Motor neuron (in vitro differentiated cells): ENCODE measurements around the gene TMEM107. TPM values are rescaled to one million over a fixed set of nuclear protein-coding genes. Genes with fewer than 3 reads are reported as not detected.

Source experiments
- ATAC-seq, 8 experiments: fragments of 200-7000 bp; cut with Tn5 transposase; replicated peaks in 6 of 8; 2 replicates each; pipeline ENCODE4 v1.8.0; 2021; ENCODE audit warnings: mild to moderate bottlenecking in 8 of 8, moderate library complexity in 8 of 8
- H3K27ac ChIP-seq, 2 donors: fragments of 250-450 bp; sonication (Bioruptor Pico); 2 replicates each; pipeline ENCODE4 v1.9.0; 2021; ENCODE audit warnings: antibody characterized with exemption in 2 of 2, mild to moderate bottlenecking in 2 of 2, moderate library complexity in 1 of 2
- H3K4me1 ChIP-seq, 2 donors: fragments of 250-450 bp; sonication (Bioruptor Pico); replicated peaks in 1 of 2; 2 replicates each; pipeline ENCODE4 v1.6.1; 2021; ENCODE audit warnings: antibody characterized with exemption in 2 of 2, mild to moderate bottlenecking in 2 of 2, moderate library complexity in 1 of 2
- H3K4me3 ChIP-seq, 5 donors: fragments of 250-450 bp; sonication (Bioruptor Pico); 2 replicates each; pipeline ENCODE4 v1.9.0; 2021; ENCODE audit warnings: antibody characterized with exemption in 5 of 5, mild to moderate bottlenecking in 5 of 5, moderate library complexity in 4 of 5
- WGBS, 10 experiments: fragments of 450-650 bp; shearing (Covaris generic); methylation state at CpG; one replicate each; pipeline ENCODE4 v1.0.0; 2022; 5-methylcytosine and 5-hydroxymethylcytosine counted together
- in situ Hi-C, 9 experiments: fragments of 400-800 bp; cut with MboI; loops; one replicate each; pipeline ENCODE4 v1.15.0; 2021; ENCODE audit warnings: low sequenced_read_pairs in 9 of 9, low pct_unique_long_range_greater_than_20kb in 2 of 9; ENCODE audit not compliant: unreplicated experiment in 9 of 9
- total RNA-seq, 8 experiments: library from RNA; unstranded; fragments of 300-600 nt; gene quantifications; 2 replicates each; pipeline versions ENCODE4 v1.2.3 to v1.2.4, GENCODE V29; 2022

The TMEM107 gene
- total RNA-seq, 8 experiments from 2014 or later: 5.8 to 54.2 (median 30.1) TPM

- Histone ChIP-seq H3K27ac (peak overlapping the region; percentile 99 to 100), H3K4me1 (peaks cover 18 to 30% of the 10 kb centered on the region in 2 donors), H3K4me3 (peak overlapping the region; percentile 62 to 100 (median 99))
- ATAC-seq: peak; percentile 2 to 30 (median 24)
- WGBS, 10 experiments: 0% methylated on average over 1 of the region's 55 CpGs; no CpG with 5 or more reads in 9 of the 10 experiments
- in situ Hi-C loops: no loop called here
Observed at GRCh38 chr17:8162997-8163977, 12.9 kb downstream of the TMEM107 start.

- H3K4me3 ChIP-seq: peak within 1 kb of the TSS; percentile 62 to 100 (median 99)
- WGBS, 10 experiments: 0 to 3% methylated on average over 5 to 6 of the region's 75 CpGs; no CpG with 5 or more reads in 8 of the 10 experiments
- ATAC-seq: peak; percentile 53 to 76 (median 63)
- peaks cover 18 to 30% of the 10 kb centered on the region in 2 donors for H3K4me1 ChIP-seq
- H3K27ac ChIP-seq: peak within 1 kb of the TSS; percentile 99 to 100
- in situ Hi-C loops: no loop called here
Observed at GRCh38 chr17:8162233-8162996, 13.8 kb downstream of the TMEM107 start, which contains the start of gene VAMP2. VAMP2 (minus strand) TSS chr17:8162948; CDS start chr17:8162879, 69 bp downstream.

- peak overlapping the region; percentile 99 to 100 for H3K27ac ChIP-seq
Observed at GRCh38 chr17:8161289-8162232, 14.6 kb downstream of the TMEM107 start.

GRCh38 chr17:8160741-8161221, 15.4 kb downstream of the TMEM107 start:
- Histone ChIP-seq H3K4me3 (peak overlapping the region; percentile 62 to 100 (median 99)), H3K4me1 (peaks cover 23 to 33% of the 10 kb centered on the region in 2 donors), H3K27ac (peak overlapping the region in 1 of 2 donors; percentile 100)
- in situ Hi-C loops: no loop called here
- no peak for ATAC-seq
- WGBS, 10 experiments: 20 to 100% (median 94%) methylated on average over 1 to 2 of the region's 5 CpGs; no CpG with 5 or more reads in 4 of the 10 experiments

More at GRCh38 chr17:8161289-8162232, 14.6 kb downstream of the TMEM107 start:
- H3K4me3 ChIP-seq: peak overlapping the region; percentile 62 to 100 (median 99)
- peaks cover 23 to 33% of the 10 kb centered on the region in 2 donors for H3K4me1 ChIP-seq
- 39 to 96% (median 73%) methylated on average over 2 to 8 of the region's 19 CpGs; no CpG with 5 or more reads in 3 of the 10 experiments for WGBS, 10 experiments
- in situ Hi-C loops: no loop called here
- ATAC-seq: no peak

- H3K4me3 ChIP-seq: peak overlapping the region; percentile 62 to 100 (median 99)
- H3K4me1 ChIP-seq: peaks cover 23 to 39% of the 10 kb centered on the region in 2 donors
- no peak for ATAC-seq
- WGBS, 10 experiments: 20 to 100% (median 80%) methylated on average over 1 to 4 of the region's 4 CpGs; no CpG with 5 or more reads in 1 of the 10 experiments
- in situ Hi-C loops: no loop called here
- peak overlapping the region in 1 of 2 donors; percentile 100 for H3K27ac ChIP-seq
Observed at GRCh38 chr17:8160224-8160577, 16.0 kb downstream of the TMEM107 start.

GRCh38 chr17:8159459-8160223, 16.5 kb downstream of the TMEM107 start:
- no peak for ATAC-seq
- Histone ChIP-seq H3K27ac (no peak overlapping the region), H3K4me1 (peaks cover 21 to 36% of the 10 kb centered on the region in 2 donors), H3K4me3 (peak overlapping the region in 3 of 5 donors; percentile 82 to 100 (median 100))
- 60 to 94% (median 74%) methylated on average over 1 to 3 of the region's 4 CpGs; no CpG with 5 or more reads in 2 of the 10 experiments for WGBS, 10 experiments
- in situ Hi-C loops: no loop called here

- ATAC-seq: no peak
- 0 to 100% (median 86%) methylated on average over 1 of the region's 3 CpGs; no CpG with 5 or more reads in 6 of the 10 experiments for WGBS, 10 experiments
- Histone ChIP-seq H3K4me1 (peaks cover 17 to 34% of the 10 kb centered on the region in 2 donors), H3K27ac (no peak overlapping the region), H3K4me3 (peak overlapping the region in 3 of 5 donors; percentile 3 to 100 (median 9))
- in situ Hi-C loops: no loop called here
Observed at GRCh38 chr17:8159032-8159400, 17.2 kb downstream of the TMEM107 start.

GRCh38 chr17:8158267-8159031, 17.7 kb downstream of the TMEM107 start:
- Histone ChIP-seq H3K4me1 (peaks cover 11 to 32% of the 10 kb centered on the region in 2 donors), H3K4me3 (peak overlapping the region in 3 of 5 donors; percentile 3 to 9 (median 9)), H3K27ac (no peak overlapping the region)
- peak in 2 of 8 experiments; percentile 1 to 2 for ATAC-seq
- in situ Hi-C loops: no loop called here
- 0 to 100% (median 33%) methylated on average over 1 to 19 of the region's 20 CpGs; no CpG with 5 or more reads in 2 of the 10 experiments for WGBS, 10 experiments

- Histone ChIP-seq H3K27ac (peak overlapping the region; percentile 92 to 93), H3K4me1 (peaks cover 17 to 36% of the 10 kb centered on the region in 2 donors), H3K4me3 (peak overlapping the region; percentile 44 to 66 (median 50))
- ATAC-seq: peak; percentile 43 to 78 (median 71)
- 0 to 2% (median 0%) methylated on average over 2 to 13 of the region's 59 CpGs; no CpG with 5 or more reads in 3 of the 10 experiments for WGBS, 10 experiments
- in situ Hi-C loops: no loop called here
Observed at GRCh38 chr17:8156246-8156992, 19.8 kb downstream of the TMEM107 start.

GRCh38 chr17:8155996-8156245, 20.3 kb downstream of the TMEM107 start:
- no peak for ATAC-seq
- H3K27ac ChIP-seq: peak overlapping the region; percentile 79 to 81
- H3K4me1 ChIP-seq: peaks cover 17 to 32% of the 10 kb centered on the region in 2 donors
- in situ Hi-C loops: no loop called here
- H3K4me3 ChIP-seq: peak overlapping the region; percentile 44 to 66 (median 50)
- 0% methylated on average over 1 to 4 of the region's 11 CpGs; no CpG with 5 or more reads in 6 of the 10 experiments for WGBS, 10 experiments
